H9 (cell line): Measurements from ENCODE around the gene SH3RF3. TPM values are rescaled to one million over a fixed set of nuclear protein-coding genes. Genes with fewer than 3 reads are reported as not detected.

Source experiments
- DNase-seq: peaks from one replicate; pipeline ENCODE4 v3.0.0-alpha.2; 2017
- H2AFZ ChIP-seq: one replicate; pipeline ENCODE4 v1.6.1; 2013; ENCODE audit warnings: mild to moderate bottlenecking, low read length, control low read depth, moderate library complexity
- H2AK5ac ChIP-seq: 2 replicates; pipeline ENCODE4 v1.6.1; 2013; ENCODE audit warnings: low read length, control low read depth, mixed read lengths; ENCODE audit not compliant: insufficient read length
- H2BK120ac ChIP-seq: one replicate; pipeline ENCODE4 v1.6.1; 2013; ENCODE audit warnings: low read depth, mild to moderate bottlenecking, low read length, control low read depth, inconsistent platforms; ENCODE audit not compliant: poor library complexity, severe bottlenecking
- H2BK12ac ChIP-seq: 2 replicates; pipeline ENCODE4 v1.6.1; 2013; ENCODE audit warnings: low read length, control low read depth, mixed read lengths, low read depth; ENCODE audit not compliant: insufficient read length
- H2BK15ac ChIP-seq: 2 replicates; pipeline ENCODE4 v1.6.1; 2013; ENCODE audit warnings: low read depth, low read length, control low read depth
- H2BK20ac ChIP-seq: one replicate; pipeline ENCODE4 v1.6.1; 2013; ENCODE audit warnings: low read depth, mild to moderate bottlenecking, low read length, control low read depth, inconsistent platforms; ENCODE audit not compliant: poor library complexity, severe bottlenecking
- H2BK5ac ChIP-seq: 2 replicates; pipeline ENCODE4 v1.6.1; 2013; ENCODE audit warnings: low read length, control low read depth, mixed read lengths; ENCODE audit not compliant: insufficient read length
- H3K14ac ChIP-seq: 2 replicates; pipeline ENCODE4 v1.6.1; 2013; ENCODE audit warnings: low read length, control low read depth; ENCODE audit not compliant: insufficient read depth
- H3K18ac ChIP-seq: 2 replicates; pipeline ENCODE4 v1.6.1; 2013; ENCODE audit warnings: low read depth, mild to moderate bottlenecking, mixed read lengths, low read length, control low read depth; ENCODE audit not compliant: insufficient read length
- H3K23ac ChIP-seq: 2 replicates; pipeline ENCODE4 v1.6.1; 2013; ENCODE audit warnings: low read length, control low read depth, mixed read lengths, low read depth; ENCODE audit not compliant: insufficient read length
- H3K23me2 ChIP-seq: 2 replicates; pipeline ENCODE4 v1.6.1; 2013; ENCODE audit warnings: low read depth, mild to moderate bottlenecking, mixed read lengths, low read length, control low read depth; ENCODE audit not compliant: insufficient read length, poor library complexity, severe bottlenecking
- H3K27ac ChIP-seq: 2 replicates; pipeline ENCODE4 v1.5.1; 2013; ENCODE audit warnings: low read length, control low read depth, mixed read lengths, low read depth; ENCODE audit not compliant: insufficient read length
- H3K27me3 ChIP-seq: 2 replicates; pipeline ENCODE4 v1.6.1; 2013; ENCODE audit warnings: low read length, control low read depth, inconsistent platforms; ENCODE audit not compliant: insufficient read depth
- H3K4ac ChIP-seq: 2 replicates; pipeline ENCODE4 v1.6.1; 2013; ENCODE audit warnings: low read depth, mild to moderate bottlenecking, control low read depth, inconsistent platforms, low read length, moderate library complexity
- H3K4me1 ChIP-seq: 2 replicates; pipeline ENCODE4 v1.6.1; 2013; ENCODE audit warnings: low read length, control low read depth, inconsistent platforms; ENCODE audit not compliant: insufficient read depth
- H3K4me2 ChIP-seq: 2 replicates; pipeline ENCODE4 v1.6.1; 2013; ENCODE audit warnings: low read length, control low read depth, mixed read lengths; ENCODE audit not compliant: insufficient read length, insufficient read depth
- H3K56ac ChIP-seq: 2 replicates; pipeline ENCODE4 v1.6.1; 2013; ENCODE audit warnings: low read depth, mild to moderate bottlenecking, mixed read lengths, low read length, control low read depth; ENCODE audit not compliant: insufficient read length
- H3K79me1 ChIP-seq: 2 replicates; pipeline ENCODE4 v1.6.1; 2013; ENCODE audit warnings: low read depth, mild to moderate bottlenecking, moderate library complexity, low read length, control low read depth, inconsistent platforms; ENCODE audit not compliant: insufficient read depth, poor library complexity, severe bottlenecking
- H3K79me2 ChIP-seq: 2 replicates; pipeline ENCODE4 v1.6.1; 2013; ENCODE audit warnings: low read length, control low read depth, inconsistent platforms; ENCODE audit not compliant: insufficient read depth
- H3K9ac ChIP-seq: 2 replicates; pipeline ENCODE4 v1.6.1; 2013; ENCODE audit warnings: low read length, control low read depth, mixed read lengths; ENCODE audit not compliant: insufficient read length; ENCODE audit errors: extremely low read depth
- H3K9me3 ChIP-seq: one replicate; pipeline ENCODE4 v1.6.1; 2013; ENCODE audit warnings: low read depth, low read length, inconsistent platforms; ENCODE audit not compliant: control insufficient read depth
- H3T11ph ChIP-seq: one replicate; pipeline ENCODE4 v1.6.1; 2013; ENCODE audit warnings: mild to moderate bottlenecking, low read length, control low read depth, inconsistent platforms
- H4K20me1 ChIP-seq: one replicate; pipeline ENCODE4 v1.6.1; 2013; ENCODE audit not compliant: control insufficient read depth, insufficient read length, insufficient read depth
- H4K5ac ChIP-seq: 2 replicates; pipeline ENCODE4 v1.6.1; 2013; ENCODE audit warnings: low read depth, mild to moderate bottlenecking, mixed read lengths, low read length, control low read depth; ENCODE audit not compliant: insufficient read length
- H4K8ac ChIP-seq: replicated peaks from 2 replicates; pipeline ENCODE4 v1.6.1; 2013; ENCODE audit warnings: low read length, control low read depth, mixed read lengths, low read depth; ENCODE audit not compliant: insufficient read length
- H4K91ac ChIP-seq: 2 replicates; pipeline ENCODE4 v1.6.1; 2013; ENCODE audit warnings: low read depth, mild to moderate bottlenecking, moderate library complexity, mixed read lengths, low read length, control low read depth; ENCODE audit not compliant: insufficient read length
- H3K27ac Mint-ChIP-seq, 3 experiments: 2 replicates in 2 of 3; 3 replicates in 1 of 3; pipeline ENCODE4 v1.8.0; 2020 to 2021; ENCODE audit warnings: mixed read lengths in 3 of 3, mild to moderate bottlenecking in 1 of 3, moderate library complexity in 1 of 3
- H3K27me3 Mint-ChIP-seq: 2 replicates; pipeline ENCODE4 v1.8.0; 2021; ENCODE audit warnings: low read depth, mild to moderate bottlenecking, moderate library complexity, mixed read lengths
- H3K36me3 Mint-ChIP-seq, 3 experiments: 2 replicates in 2 of 3; 3 replicates in 1 of 3; pipeline ENCODE4 v1.8.0; 2020 to 2021; ENCODE audit warnings: low read depth in 3 of 3, mixed read lengths in 3 of 3; ENCODE audit not compliant: insufficient read depth in 1 of 3
- H3K4me1 Mint-ChIP-seq, 2 experiments: 2 replicates each; pipeline ENCODE4 v1.8.0; 2020; ENCODE audit warnings: mixed read lengths in 2 of 2
- H3K4me3 Mint-ChIP-seq, 2 experiments: 2 replicates in 1 of 2; 3 replicates in 1 of 2; pipeline ENCODE4 v1.8.0; 2020 to 2021; ENCODE audit warnings: mild to moderate bottlenecking in 2 of 2, mixed read lengths in 2 of 2, moderate library complexity in 1 of 2
- H3K9me3 Mint-ChIP-seq, 2 experiments: 2 replicates in 1 of 2; 3 replicates in 1 of 2; pipeline ENCODE4 v1.8.0; 2020; ENCODE audit warnings: mild to moderate bottlenecking in 2 of 2, mixed read lengths in 2 of 2, moderate library complexity in 1 of 2
- WGBS: extraction: QIAGEN DNeasy Blood & Tissue Kit; methylation state at CpG from one replicate; pipeline ENCODE4 v1.1.7; 2013; ENCODE audit warnings: missing lambda C conversion rate, low lambda C conversion rate, mixed read lengths; ENCODE audit not compliant: insufficient read length; ENCODE audit errors: extremely low coverage; 5-methylcytosine and 5-hydroxymethylcytosine counted together
- total RNA-seq: library from RNA; stranded (reverse); gene quantifications from 2 replicates; pipeline ENCODE4 v1.2.1, GENCODE V29; 2021
- TF ChIP-seq, protein P1 (sequence below): fragments of 200-600 bp; sonication (generic); conservative IDR thresholded peaks from 3 replicates; pipeline ENCODE4 v1.8.0; 2021; ENCODE audit warnings: antibody characterized with exemption, mild to moderate bottlenecking

Gene SH3RF3
- total RNA-seq, 1 experiment from 2014 or later: 0.46 TPM

- TF ChIP-seq, protein P1, sequence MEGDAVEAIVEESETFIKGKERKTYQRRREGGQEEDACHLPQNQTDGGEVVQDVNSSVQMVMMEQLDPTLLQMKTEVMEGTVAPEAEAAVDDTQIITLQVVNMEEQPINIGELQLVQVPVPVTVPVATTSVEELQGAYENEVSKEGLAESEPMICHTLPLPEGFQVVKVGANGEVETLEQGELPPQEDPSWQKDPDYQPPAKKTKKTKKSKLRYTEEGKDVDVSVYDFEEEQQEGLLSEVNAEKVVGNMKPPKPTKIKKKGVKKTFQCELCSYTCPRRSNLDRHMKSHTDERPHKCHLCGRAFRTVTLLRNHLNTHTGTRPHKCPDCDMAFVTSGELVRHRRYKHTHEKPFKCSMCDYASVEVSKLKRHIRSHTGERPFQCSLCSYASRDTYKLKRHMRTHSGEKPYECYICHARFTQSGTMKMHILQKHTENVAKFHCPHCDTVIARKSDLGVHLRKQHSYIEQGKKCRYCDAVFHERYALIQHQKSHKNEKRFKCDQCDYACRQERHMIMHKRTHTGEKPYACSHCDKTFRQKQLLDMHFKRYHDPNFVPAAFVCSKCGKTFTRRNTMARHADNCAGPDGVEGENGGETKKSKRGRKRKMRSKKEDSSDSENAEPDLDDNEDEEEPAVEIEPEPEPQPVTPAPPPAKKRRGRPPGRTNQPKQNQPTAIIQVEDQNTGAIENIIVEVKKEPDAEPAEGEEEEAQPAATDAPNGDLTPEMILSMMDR: no peak
- Histone ChIP-seq H3K9ac (no peak overlapping the region), H3K27me3 (peaks cover 17% of the 10 kb centered on the region; the same call in 1 of the 2 replicates), H3K18ac (no peak overlapping the region), H3K4me2 (no peak overlapping the region), H2AFZ (no peak overlapping the region), H4K91ac (no peak overlapping the region), H2BK12ac (no peak overlapping the region), H2BK120ac (no peak overlapping the region), H2BK15ac (no peak overlapping the region), H3K23me2 (peaks cover 9% of the 10 kb centered on the region), H3K9me3 (no peaks in the 10 kb centered on the region), H3K23ac (no peak overlapping the region), H4K20me1 (peaks cover under 1% of the 10 kb centered on the region), H3K79me1 (no peaks in the 10 kb centered on the region), H3K27ac (no peak overlapping the region), H2AK5ac (no peak overlapping the region), H3K79me2 (no peaks in the 10 kb centered on the region), H3K56ac (no peak overlapping the region), H2BK20ac (no peak overlapping the region), H3K4me1 (no peaks in the 10 kb centered on the region), H3K14ac (no peak overlapping the region), H3T11ph (no peak overlapping the region), H4K5ac (no peak overlapping the region), H2BK5ac (no peak overlapping the region), H3K4ac (no peak overlapping the region), H4K8ac (no peak overlapping the region)
- Mint-ChIP-seq H3K36me3 (no peaks in the 10 kb centered on the region; a peak in 1 of 7 replicates), H3K27ac (no peak overlapping the region), H3K4me3 (no peak overlapping the region), H3K27me3 (peaks cover 54% of the 10 kb centered on the region), H3K9me3 (peaks cover 2% of the 10 kb centered on the region in 2 experiments; a peak in 2 of 5 replicates), H3K4me1 (peaks cover 8 to 12% of the 10 kb centered on the region in 2 experiments)
- no peak for DNase-seq
- no CpG with 5 or more reads among the region's 10 CpGs for WGBS
These were observed 3.9 kb upstream of the SH3RF3 start for GRCh38 chr2:109124982-109125592.
